OCI-LY1 (cell line): ENCODE results near the gene AP2A2.

Source experiments
- H2AFZ ChIP-seq: fragments of 200-600 bp; sonication (generic), shearing (Covaris generic); 2 replicates; pipeline ENCODE4 v1.6.0; 2014; ENCODE audit warnings: antibody characterized with exemption, mild to moderate bottlenecking, low read length
- H3F3A ChIP-seq: fragments of 200-600 bp; sonication (generic), shearing (Covaris generic); 2 replicates; pipeline ENCODE4 v1.6.0; 2014; ENCODE audit warnings: mild to moderate bottlenecking, antibody characterized with exemption, low read length, moderate library complexity; ENCODE audit not compliant: insufficient read depth
- H3K27ac ChIP-seq: fragments of 200-600 bp; sonication (generic); 2 replicates; pipeline ENCODE4 v1.5.1; 2014; ENCODE audit warnings: low read length, mixed run types, mild to moderate bottlenecking, low read depth; ENCODE audit not compliant: poor library complexity, severe bottlenecking
- H3K27me3 ChIP-seq: fragments of 200-600 bp; sonication (generic); 2 replicates; pipeline ENCODE4 v1.6.0; 2014; ENCODE audit warnings: antibody characterized with exemption, mild to moderate bottlenecking, low read length, moderate library complexity; ENCODE audit not compliant: insufficient read depth
- H3K36me3 ChIP-seq: fragments of 200-600 bp; sonication (generic); 2 replicates; pipeline ENCODE4 v1.6.1; 2014; ENCODE audit warnings: mild to moderate bottlenecking, antibody characterized with exemption, low read length, moderate library complexity, mixed read lengths; ENCODE audit not compliant: insufficient read depth
- H3K4me1 ChIP-seq: fragments of 200-600 bp; sonication (generic); 2 replicates; pipeline ENCODE4 v1.5.1; 2014; ENCODE audit warnings: mild to moderate bottlenecking, low read length, moderate library complexity; ENCODE audit not compliant: insufficient read depth, severe bottlenecking
- H3K4me2 ChIP-seq: fragments of 200-600 bp; sonication (generic), shearing (Covaris generic); 2 replicates; pipeline ENCODE4 v1.6.1; 2014; ENCODE audit warnings: low read length
- H3K4me3 ChIP-seq: fragments of 200-600 bp; sonication (generic); 2 replicates; pipeline ENCODE4 v1.5.1; 2014; ENCODE audit warnings: low read length, low read depth, mild to moderate bottlenecking, mixed read lengths; ENCODE audit not compliant: poor library complexity, severe bottlenecking
- H3K79me2 ChIP-seq: fragments of 200-600 bp; shearing (Covaris generic); 2 replicates; pipeline ENCODE4 v1.6.1; 2016; ENCODE audit warnings: mixed run types, low read length, mixed read lengths; ENCODE audit not compliant: insufficient read depth
- H3K9ac ChIP-seq: fragments of 200-600 bp; sonication (generic), shearing (Covaris generic); 2 replicates; pipeline ENCODE4 v1.6.1; 2014; ENCODE audit warnings: mild to moderate bottlenecking, low read length, mixed read lengths
- H3K9me2 ChIP-seq: fragments of 200-600 bp; sonication (generic), shearing (Covaris generic); 2 replicates; pipeline ENCODE4 v1.6.1; 2014; ENCODE audit warnings: low read depth, mild to moderate bottlenecking, low read length, mixed read lengths
- H3K9me3 ChIP-seq: fragments of 200-600 bp; shearing (Covaris generic); 2 replicates; pipeline ENCODE4 v1.6.1; 2014; ENCODE audit warnings: low read length, mixed read lengths
- H4K20me1 ChIP-seq: fragments of 200-600 bp; sonication (generic), shearing (Covaris generic); 2 replicates; pipeline ENCODE4 v1.6.0; 2016; ENCODE audit warnings: mild to moderate bottlenecking, low read length; ENCODE audit not compliant: insufficient read depth
- CTCF ChIP-seq: fragments of 200-600 bp; sonication (generic), shearing (Covaris generic); IDR thresholded peaks from 2 replicates; pipeline ENCODE4 v1.5.1; 2017; ENCODE audit warnings: mild to moderate bottlenecking, antibody characterized with exemption, low read length, moderate library complexity, mixed read lengths
- EZH2 ChIP-seq: fragments of 200-600 bp; sonication (generic), shearing (Covaris generic); IDR thresholded peaks from 2 replicates; pipeline ENCODE4 v1.8.0; 2017; ENCODE audit warnings: borderline replicate concordance, mixed run types, mild to moderate bottlenecking, antibody characterized with exemption, low read length, moderate library complexity, mixed read lengths

The AP2A2 gene

GRCh38 chr11:1033016-1033798, 107.5 kb downstream of the AP2A2 start:
- Histone ChIP-seq H3K9me3 (no peaks in the 10 kb centered on the region), H2AFZ (no peak overlapping the region), H3F3A (no peaks in the 10 kb centered on the region), H3K4me2 (no peak overlapping the region), H3K4me1 (no peaks in the 10 kb centered on the region), H3K36me3 (no peaks in the 10 kb centered on the region), H3K9me2 (no peaks in the 10 kb centered on the region), H4K20me1 (no peaks in the 10 kb centered on the region), H3K27me3 (no peaks in the 10 kb centered on the region), H3K79me2 (no peaks in the 10 kb centered on the region), H3K4me3 (no peak overlapping the region), H3K9ac (no peak overlapping the region), H3K27ac (no peak overlapping the region)
- TF ChIP-seq CTCF = no peak
- TF ChIP-seq EZH2 = no peak

DNA sequence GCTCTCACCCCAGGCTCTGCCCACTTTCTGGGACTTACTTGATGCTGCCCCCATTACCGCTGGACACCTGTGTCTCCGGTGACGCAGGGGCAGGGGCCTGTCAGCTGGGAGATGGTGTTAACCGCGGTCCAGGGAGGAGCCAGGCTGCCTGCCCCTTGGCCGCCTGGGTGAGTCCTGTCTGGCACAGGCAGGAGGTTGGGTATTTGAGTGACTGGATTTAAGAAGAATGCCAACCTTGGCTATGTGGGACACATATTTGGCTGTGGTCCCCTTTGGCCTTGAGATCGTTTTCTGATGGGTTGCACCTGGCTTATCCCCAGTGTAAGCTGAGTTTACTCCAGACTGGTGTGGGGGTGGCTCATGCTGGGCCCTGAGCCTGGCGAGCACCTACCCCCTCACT, 108.3 kb downstream of the AP2A2 start:
- no peak overlapping the region for H3K4me2 ChIP-seq
- H3K9ac ChIP-seq = no peak overlapping the region
- H3K9me2 ChIP-seq = no peaks in the 10 kb centered on the region
- no peaks in the 10 kb centered on the region for H3F3A ChIP-seq
- no peaks in the 10 kb centered on the region for H3K4me1 ChIP-seq
- no peaks in the 10 kb centered on the region for H3K79me2 ChIP-seq
- TF ChIP-seq CTCF (no peak), EZH2 (no peak)
- H3K4me3 ChIP-seq = no peak overlapping the region
- no peak overlapping the region for H3K27ac ChIP-seq
- no peaks in the 10 kb centered on the region for H3K27me3 ChIP-seq
- no peaks in the 10 kb centered on the region for H3K36me3 ChIP-seq
- H4K20me1 ChIP-seq = no peaks in the 10 kb centered on the region
- no peak overlapping the region for H2AFZ ChIP-seq
- no peaks in the 10 kb centered on the region for H3K9me3 ChIP-seq

DNA sequence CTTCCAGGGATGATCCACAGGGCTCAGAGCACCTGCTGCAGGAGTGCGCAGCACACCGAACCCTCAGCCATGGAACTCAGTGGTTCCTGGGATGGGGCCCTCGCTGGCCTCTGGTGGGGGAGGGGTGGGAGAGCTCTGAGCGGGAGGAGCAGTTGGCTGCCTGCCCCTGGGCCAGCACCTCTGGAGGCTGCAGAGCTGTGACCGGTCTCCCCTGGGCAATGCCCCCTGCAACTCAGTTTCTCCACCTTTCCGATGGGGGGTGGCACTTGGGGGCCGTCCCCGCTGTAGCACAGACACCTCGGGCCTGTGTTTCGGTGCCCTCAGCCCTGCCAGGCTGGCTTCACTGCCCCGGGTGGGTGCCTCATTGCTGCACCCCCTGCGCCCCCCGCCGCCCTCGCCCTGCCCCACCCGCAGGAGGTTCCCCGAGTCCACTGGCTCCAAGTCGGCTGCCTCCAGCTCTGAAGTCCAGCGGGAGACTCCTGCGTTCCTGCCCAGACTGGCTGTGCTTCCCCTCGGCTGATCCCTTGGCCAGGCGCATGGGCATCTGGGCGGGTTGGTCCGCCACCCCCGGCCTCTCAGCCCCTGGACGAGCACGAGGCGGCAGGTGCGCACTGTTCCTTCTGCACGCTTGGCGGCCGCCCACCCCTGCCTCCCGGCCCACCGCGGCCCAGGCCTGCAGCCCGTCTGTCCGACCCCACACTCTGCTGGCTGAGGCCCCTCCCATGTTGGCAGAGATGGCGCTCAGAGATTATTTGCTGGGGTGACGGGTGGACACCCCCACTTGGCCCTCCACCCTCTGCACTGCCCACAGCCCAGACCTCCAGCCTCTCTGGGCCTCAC, 109.0 kb downstream of the AP2A2 start:
- Histone ChIP-seq H3K4me1 (no peaks in the 10 kb centered on the region), H3K4me2 (no peak overlapping the region), H3K4me3 (no peak overlapping the region), H3K27ac (no peak overlapping the region), H4K20me1 (no peaks in the 10 kb centered on the region), H3K9me3 (no peaks in the 10 kb centered on the region), H3K9me2 (no peaks in the 10 kb centered on the region), H3K79me2 (no peaks in the 10 kb centered on the region), H2AFZ (no peak overlapping the region), H3F3A (no peaks in the 10 kb centered on the region), H3K36me3 (no peaks in the 10 kb centered on the region), H3K27me3 (no peaks in the 10 kb centered on the region), H3K9ac (no peak overlapping the region)
- TF ChIP-seq CTCF (no peak), EZH2 (no peak)
